ENCODE data around the gene MYO1A.
A peak's percentile ranks its signal among the peaks of the same experiment; 100 is the strongest.
"Not testable (repeated sequence)": the region's sequence is repeated elsewhere in the genome, so short reads cannot be mapped to it uniquely, and the experiment has no call there.

The MYO1A gene

GRCh38 chr12:56991319-56992246 lies 58.3 kb downstream of the MYO1A start:
- no peak for DNase-seq

- no peak for DNase-seq
These were observed 59.1 kb downstream of the MYO1A start for GRCh38 chr12:56990648-56991318.

GRCh38 chr12:56989861-56990610 lies 59.9 kb downstream of the MYO1A start:
- no peak for DNase-seq

- DNase-seq, result no peak
These were observed 61.7 kb downstream of the MYO1A start for GRCh38 chr12:56988207-56988739.

GRCh38 chr12:56987551-56988053 lies 62.3 kb downstream of the MYO1A start:
- peak; percentile 82 for DNase-seq

- no peak for DNase-seq
These were observed 62.9 kb downstream of the MYO1A start for GRCh38 chr12:56987011-56987410.

GRCh38 chr12:56985714-56986113 lies 64.2 kb downstream of the MYO1A start:
- DNase-seq, result not testable (repeated sequence)

- DNase-seq, result no peak
These were observed 66.5 kb downstream of the MYO1A start for GRCh38 chr12:56983386-56983785.

GRCh38 chr12:56982578-56983236 lies 67.2 kb downstream of the MYO1A start:
- not testable (repeated sequence) for DNase-seq

GRCh38 chr12:56980941-56981530 lies 68.9 kb downstream of the MYO1A start:
- no peak for DNase-seq

GRCh38 chr12:56980268-56980667 lies 69.7 kb downstream of the MYO1A start:
- no peak for DNase-seq

GRCh38 chr12:56979628-56980027 lies 70.3 kb downstream of the MYO1A start:
- no peak for DNase-seq

All from NCI-H1694 (cell line).